ENCODE data around the gene KAT5. TPM values are rescaled to one million over a fixed set of nuclear protein-coding genes. Genes with fewer than 3 reads are reported as not detected.
A peak's percentile ranks its signal among the peaks of the same experiment; 100 is the strongest.

KAT5 gene
- total and polyA plus RNA-seq, 10 of the 15 experiments (the other 5 are each of a cell fraction or from before 2014, with no cell fraction given): 3.4 to 66.1 (median 46.3) TPM

DNA sequence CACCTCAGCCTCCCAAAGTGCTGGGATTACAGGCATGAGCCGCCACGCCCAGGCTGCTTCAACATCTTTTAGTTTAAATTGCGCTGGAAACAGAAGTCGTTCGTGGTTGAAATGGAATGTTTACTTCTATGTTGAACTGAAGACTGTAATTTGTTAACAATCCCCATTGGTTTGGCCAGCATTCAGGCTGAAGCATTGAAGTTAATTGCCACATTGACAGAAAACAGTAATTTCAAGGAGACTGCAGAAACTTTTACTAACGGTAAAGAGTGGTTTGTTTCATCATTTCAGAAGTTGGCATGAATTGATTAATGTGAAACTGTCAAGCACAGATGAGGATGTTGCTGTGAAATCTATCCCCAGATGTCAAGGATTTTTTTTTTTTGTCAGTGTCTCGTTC is 54.5 kb downstream of the KAT5 start:
- DNase-seq (ENCODE audit: low read depth, low spot score) (no peak), FAIRE-seq (no peak), ATAC-seq (no peak; the same call in 2 of the 3 replicates)
- Histone ChIP-seq H3K27me3 (replicated peaks in 1 of 2; ENCODE audit: control insufficient read depth in 2 of 2, insufficient read depth in 2 of 2, low read length in 1 of 2) (no peaks in the 10 kb centered on the region), H3K27ac (ENCODE audit: control insufficient read depth, insufficient read depth) (no peak overlapping the region), H3K4me2 (ENCODE audit: control insufficient read depth, insufficient read depth) (no peak overlapping the region), H2AFZ (ENCODE audit: control insufficient read depth, low read depth, low read length) (no peak overlapping the region), H3K9me3 (replicated peaks; ENCODE audit: control insufficient read depth, insufficient read depth, low read length) (no peaks in the 10 kb centered on the region), H3K79me2 (ENCODE audit: control insufficient read depth, insufficient read depth, low read length) (no peaks in the 10 kb centered on the region), H3K9ac (ENCODE audit: control insufficient read depth, insufficient read depth, low read length) (no peak overlapping the region; the same call in 1 of the 2 replicates), H3K4me3 (no peak overlapping the region), H3K36me3 (ENCODE audit: control insufficient read depth in 2 of 2, insufficient read depth in 2 of 2, low read length in 1 of 2) (no peaks in the 10 kb centered on the region), H4K20me1 (ENCODE audit: control insufficient read depth, insufficient read depth) (no peaks in the 10 kb centered on the region), H3K4me1 (ENCODE audit: control insufficient read depth, insufficient read depth, low read length) (no peaks in the 10 kb centered on the region)
- in situ Hi-C loops (cut with MboI) (no loop called here), intact Hi-C loops (cut with micrococcal nuclease; ENCODE audit: unreplicated experiment) (loop anchor here (5.0 kb wide), 1 partner anchor 39 kb away; no protein-coding TSS in a partner anchor)
- SMC1A ChIA-PET (ENCODE audit: uncharacterized antibody, unreplicated experiment): interaction anchor here (1.5 kb wide), 1 partner anchor 11 kb away, joined by 3 read pairs; no protein-coding TSS in a partner anchor
- no peak for TF ChIP-seq POLR2AphosphoS2 (IDR thresholded peaks at IDR 0.05; ENCODE audit: low read depth, low read length)
- TF ChIP-seq, protein P1, sequence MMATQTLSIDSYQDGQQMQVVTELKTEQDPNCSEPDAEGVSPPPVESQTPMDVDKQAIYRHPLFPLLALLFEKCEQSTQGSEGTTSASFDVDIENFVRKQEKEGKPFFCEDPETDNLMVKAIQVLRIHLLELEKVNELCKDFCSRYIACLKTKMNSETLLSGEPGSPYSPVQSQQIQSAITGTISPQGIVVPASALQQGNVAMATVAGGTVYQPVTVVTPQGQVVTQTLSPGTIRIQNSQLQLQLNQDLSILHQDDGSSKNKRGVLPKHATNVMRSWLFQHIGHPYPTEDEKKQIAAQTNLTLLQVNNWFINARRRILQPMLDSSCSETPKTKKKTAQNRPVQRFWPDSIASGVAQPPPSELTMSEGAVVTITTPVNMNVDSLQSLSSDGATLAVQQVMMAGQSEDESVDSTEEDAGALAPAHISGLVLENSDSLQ (IDR thresholded peaks at IDR 0.05): peak; percentile 56
- TF ChIP-seq, protein P2, sequence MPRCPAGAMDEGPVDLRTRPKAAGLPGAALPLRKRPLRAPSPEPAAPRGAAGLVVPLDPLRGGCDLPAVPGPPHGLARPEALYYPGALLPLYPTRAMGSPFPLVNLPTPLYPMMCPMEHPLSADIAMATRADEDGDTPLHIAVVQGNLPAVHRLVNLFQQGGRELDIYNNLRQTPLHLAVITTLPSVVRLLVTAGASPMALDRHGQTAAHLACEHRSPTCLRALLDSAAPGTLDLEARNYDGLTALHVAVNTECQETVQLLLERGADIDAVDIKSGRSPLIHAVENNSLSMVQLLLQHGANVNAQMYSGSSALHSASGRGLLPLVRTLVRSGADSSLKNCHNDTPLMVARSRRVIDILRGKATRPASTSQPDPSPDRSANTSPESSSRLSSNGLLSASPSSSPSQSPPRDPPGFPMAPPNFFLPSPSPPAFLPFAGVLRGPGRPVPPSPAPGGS (IDR thresholded peaks at IDR 0.05; ENCODE audit: borderline replicate concordance, insufficient read depth, low read depth, low read length, poor library complexity, severe bottlenecking): no peak
- BruUV-seq (replicated peaks): no TSS peak
- CTCF ChIA-PET: interaction anchor here (0.7 to 1.5 kb wide), 3 partner anchors 13 to 44 kb away, joined by 3 to 6 read pairs (median 3); no protein-coding TSS in a partner anchor
- POLR2A ChIA-PET: interaction anchor here (0.6 kb wide), 2 partner anchors 258 to 362 kb away, joined by 3 to 5 read pairs; no protein-coding TSS in a partner anchor
- RAD21 ChIA-PET (ENCODE audit: unreplicated experiment): interaction anchor here (0.8 to 1.9 kb wide), 2 partner anchors 51 to 55 kb away, joined by 4 to 6 read pairs; partner anchors contain the start of gene KAT5
- WGBS (ENCODE audit: insufficient coverage, insufficient replicate concordance, low lambda C conversion rate, missing lambda C conversion rate): 30% methylated on average over 7 of the region's 7 CpGs

All from GM12878 (cell line).